IPS DF 4.7 (cell line): ENCODE data around the gene TAF15.

Experiments used
- DNase-seq: peaks from one replicate; pipeline ENCODE4 v3.0.0-alpha.2; 2013; ENCODE audit warnings: low spot score; ENCODE audit errors: extremely low read depth

Gene TAF15

GRCh38 chr17:35786941-35787432 lies 22.3 kb upstream of the TAF15 start:
- no peak for DNase-seq

- DNase-seq = no peak
Observed at GRCh38 chr17:35788477-35789368, 20.6 kb upstream of the TAF15 start.

GRCh38 chr17:35790841-35791240 lies 18.4 kb upstream of the TAF15 start:
- DNase-seq = no peak

GRCh38 chr17:35791681-35792350 lies 17.5 kb upstream of the TAF15 start:
- DNase-seq = no peak

- DNase-seq = no peak
Observed at GRCh38 chr17:35793257-35793656, 16.0 kb upstream of the TAF15 start.

- DNase-seq = no peak
Observed at GRCh38 chr17:35795007-35795870, 14.0 kb upstream of the TAF15 start, which contains the start of gene MMP28. Gene MMP28 (minus strand): TSS chr17:35795641. CDS start chr17:35795377, 264 bp downstream.

- DNase-seq = no peak
Observed at GRCh38 chr17:35795871-35796265, 13.4 kb upstream of the TAF15 start.

- DNase-seq = no peak
Observed at GRCh38 chr17:35796942-35797341, 12.3 kb upstream of the TAF15 start.

GRCh38 chr17:35797370-35797769 lies 11.9 kb upstream of the TAF15 start:
- DNase-seq = no peak

GRCh38 chr17:35797918-35798317 lies 11.4 kb upstream of the TAF15 start:
- DNase-seq = no peak

GRCh38 chr17:35799942-35800341 lies 9.3 kb upstream of the TAF15 start:
- DNase-seq = no peak

- no peak for DNase-seq
Observed at GRCh38 chr17:35801583-35802224, 7.6 kb upstream of the TAF15 start.

- peak; percentile 71 for DNase-seq
Observed at GRCh38 chr17:35804658-35805192, 4.6 kb upstream of the TAF15 start.

- no peak for DNase-seq
Observed at GRCh38 chr17:35807371-35808144, 1.7 kb upstream of the TAF15 start.

GRCh38 chr17:35808240-35808961 lies 883 bp upstream of the TAF15 start:
- DNase-seq = no peak

GRCh38 chr17:35809855-35810461 lies 674 bp downstream of the TAF15 start:
- DNase-seq = no peak

GRCh38 chr17:35811759-35812158 lies 2.5 kb downstream of the TAF15 start:
- no peak for DNase-seq

- no peak for DNase-seq
Observed at GRCh38 chr17:35812456-35812855, 3.2 kb downstream of the TAF15 start.

GRCh38 chr17:35816723-35817122 lies 7.4 kb downstream of the TAF15 start:
- no peak for DNase-seq
